Neural progenitor cell (in vitro differentiated cells): ENCODE measurements around the gene TRPM2. TPM values are rescaled to one million over a fixed set of nuclear protein-coding genes. Genes with fewer than 3 reads are reported as not detected.

ENCODE experiments used
- DNase-seq: peaks from one replicate; pipeline ENCODE4 v3.0.0-alpha.2; 2016; ENCODE audit warnings: low spot score
- H2AFZ ChIP-seq: fragments of 200-600 bp; sonication (generic); replicated peaks from 2 replicates; pipeline ENCODE4 v1.6.1; 2016; ENCODE audit warnings: antibody characterized with exemption
- H3F3A ChIP-seq: fragments of 200-600 bp; sonication (generic); 2 replicates; pipeline ENCODE4 v1.6.1; 2016; ENCODE audit warnings: antibody characterized with exemption, low read depth
- H3K27ac ChIP-seq: fragments of 200-600 bp; sonication (generic); 2 replicates; pipeline ENCODE4 v1.5.1; 2016; ENCODE audit warnings: mild to moderate bottlenecking
- H3K27me3 ChIP-seq: fragments of 200-600 bp; sonication (generic); 2 replicates; pipeline ENCODE4 v1.6.1; 2016; ENCODE audit warnings: mild to moderate bottlenecking, moderate library complexity
- H3K36me3 ChIP-seq: fragments of 200-600 bp; sonication (generic); 2 replicates; pipeline ENCODE4 v1.5.1; 2016
- H3K4me1 ChIP-seq: fragments of 200-600 bp; sonication (generic); 2 replicates; pipeline ENCODE4 v1.6.1; 2016; ENCODE audit warnings: mixed run types
- H3K4me2 ChIP-seq: fragments of 200-600 bp; sonication (generic); 2 replicates; pipeline ENCODE4 v1.6.1; 2016
- H3K4me3 ChIP-seq: fragments of 200-600 bp; sonication (generic); 2 replicates; pipeline ENCODE4 v1.5.1; 2016
- H3K79me2 ChIP-seq: fragments of 200-600 bp; sonication (generic); 2 replicates; pipeline ENCODE4 v1.6.1; 2016; ENCODE audit warnings: low read depth
- H3K9ac ChIP-seq: fragments of 200-600 bp; sonication (generic); 2 replicates; pipeline ENCODE4 v1.6.1; 2016
- H3K9me3 ChIP-seq: fragments of 200-600 bp; sonication (generic); 2 replicates; pipeline ENCODE4 v1.5.1; 2016; ENCODE audit warnings: low read depth
- H4K20me1 ChIP-seq: fragments of 200-600 bp; sonication (generic); 2 replicates; pipeline ENCODE4 v1.6.1; 2016; ENCODE audit warnings: low read depth
- H3K27ac Mint-ChIP-seq: 3 replicates; pipeline ENCODE4 v1.8.0; 2021; ENCODE audit warnings: mixed read lengths
- H3K27me3 Mint-ChIP-seq: 2 replicates; pipeline ENCODE4 v1.8.0; 2022; ENCODE audit warnings: low read depth, mild to moderate bottlenecking, inconsistent platforms, moderate library complexity, mixed read lengths; ENCODE audit not compliant: insufficient read depth
- H3K36me3 Mint-ChIP-seq: 3 replicates; pipeline ENCODE4 v1.8.0; 2021; ENCODE audit warnings: mixed read lengths
- H3K4me1 Mint-ChIP-seq: 3 replicates; pipeline ENCODE4 v1.8.0; 2021; ENCODE audit warnings: mixed read lengths
- H3K4me3 Mint-ChIP-seq: 3 replicates; pipeline ENCODE4 v1.8.0; 2021; ENCODE audit warnings: mild to moderate bottlenecking, moderate library complexity, mixed read lengths
- H3K9me3 Mint-ChIP-seq: 3 replicates; pipeline ENCODE4 v1.8.0; 2020; ENCODE audit warnings: mixed read lengths
- EZH2 ChIP-seq: fragments of 200-600 bp; sonication (generic); IDR thresholded peaks from 2 replicates; pipeline ENCODE4 v1.6.1; 2017; ENCODE audit warnings: antibody characterized with exemption, mild to moderate bottlenecking, moderate library complexity
- EZH2phosphoT487 ChIP-seq: fragments of 200-600 bp; sonication (generic); IDR thresholded peaks from 2 replicates; pipeline ENCODE4 v1.6.1; 2017; ENCODE audit warnings: antibody characterized with exemption
- total RNA-seq: library from RNA; depleted of rRNA; stranded (reverse); fragments of >200 nt; gene quantifications from 2 replicates; pipeline ENCODE4 v1.2.3, GENCODE V29; 2015; ENCODE audit warnings: low replicate concordance
- TF ChIP-seq, protein P1 (sequence below): fragments of 200-600 bp; sonication (generic); IDR thresholded peaks from 2 replicates; pipeline ENCODE4 v1.5.1; 2017; ENCODE audit warnings: antibody characterized with exemption, mild to moderate bottlenecking

Gene TRPM2
- total RNA-seq, 1 donor from 2014 or later: not detected

DNA sequence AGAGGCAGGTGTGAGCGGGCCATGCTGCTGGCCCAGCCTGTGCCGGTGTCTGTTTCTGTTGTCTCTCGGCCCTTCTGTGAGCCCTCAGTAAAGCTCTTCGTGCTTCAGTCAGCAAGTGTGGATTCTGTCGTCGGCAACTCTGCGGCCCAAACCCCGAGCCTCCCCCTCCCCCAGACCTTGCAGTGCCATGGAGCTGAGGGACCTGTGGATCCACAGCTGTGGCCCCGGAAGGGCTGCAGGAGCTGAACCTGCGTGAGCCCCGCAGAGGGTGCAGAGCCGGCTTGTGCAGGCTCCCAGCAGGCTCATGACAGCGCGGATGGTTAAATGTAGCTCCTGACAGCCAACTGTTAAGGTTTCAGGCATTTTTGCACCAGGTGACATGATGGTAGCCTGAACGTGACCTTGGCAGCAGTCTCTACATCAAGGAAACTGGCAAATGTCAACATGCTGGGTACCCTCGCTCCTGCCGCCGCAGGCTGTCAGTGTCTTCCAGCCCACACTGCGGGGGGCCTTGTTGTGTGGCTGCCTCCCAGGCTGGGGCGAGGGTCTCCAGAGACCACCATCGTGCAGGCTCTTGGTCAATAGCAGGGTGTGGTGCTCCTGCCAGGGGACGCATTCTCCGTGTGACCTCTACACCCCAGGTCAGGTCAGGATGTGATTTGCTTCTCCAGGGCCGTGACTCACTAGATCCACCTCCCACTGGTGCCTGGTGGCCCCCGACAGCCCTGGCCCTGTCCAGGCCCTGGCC lies 108.8 kb downstream of the TRPM2 start:
- Histone ChIP-seq H3K4me2 (no peak overlapping the region), H3K4me3 (no peak overlapping the region), H3K36me3 (no peaks in the 10 kb centered on the region), H3K9me3 (no peaks in the 10 kb centered on the region), H2AFZ (no peak overlapping the region), H3F3A (no peaks in the 10 kb centered on the region), H3K4me1 (no peaks in the 10 kb centered on the region), H4K20me1 (no peaks in the 10 kb centered on the region), H3K27ac (no peak overlapping the region), H3K9ac (no peak overlapping the region), H3K27me3 (no peaks in the 10 kb centered on the region), H3K79me2 (no peaks in the 10 kb centered on the region)
- no peaks in the 10 kb centered on the region for H3K9me3 Mint-ChIP-seq
- H3K36me3 Mint-ChIP-seq: no peaks in the 10 kb centered on the region
- no peak for DNase-seq
- peaks cover 11% of the 10 kb centered on the region for H3K4me1 Mint-ChIP-seq
- no peak overlapping the region for H3K4me3 Mint-ChIP-seq
- TF ChIP-seq, protein P1, sequence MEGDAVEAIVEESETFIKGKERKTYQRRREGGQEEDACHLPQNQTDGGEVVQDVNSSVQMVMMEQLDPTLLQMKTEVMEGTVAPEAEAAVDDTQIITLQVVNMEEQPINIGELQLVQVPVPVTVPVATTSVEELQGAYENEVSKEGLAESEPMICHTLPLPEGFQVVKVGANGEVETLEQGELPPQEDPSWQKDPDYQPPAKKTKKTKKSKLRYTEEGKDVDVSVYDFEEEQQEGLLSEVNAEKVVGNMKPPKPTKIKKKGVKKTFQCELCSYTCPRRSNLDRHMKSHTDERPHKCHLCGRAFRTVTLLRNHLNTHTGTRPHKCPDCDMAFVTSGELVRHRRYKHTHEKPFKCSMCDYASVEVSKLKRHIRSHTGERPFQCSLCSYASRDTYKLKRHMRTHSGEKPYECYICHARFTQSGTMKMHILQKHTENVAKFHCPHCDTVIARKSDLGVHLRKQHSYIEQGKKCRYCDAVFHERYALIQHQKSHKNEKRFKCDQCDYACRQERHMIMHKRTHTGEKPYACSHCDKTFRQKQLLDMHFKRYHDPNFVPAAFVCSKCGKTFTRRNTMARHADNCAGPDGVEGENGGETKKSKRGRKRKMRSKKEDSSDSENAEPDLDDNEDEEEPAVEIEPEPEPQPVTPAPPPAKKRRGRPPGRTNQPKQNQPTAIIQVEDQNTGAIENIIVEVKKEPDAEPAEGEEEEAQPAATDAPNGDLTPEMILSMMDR: no peak
- TF ChIP-seq EZH2phosphoT487 (no peak), EZH2 (no peak)
- peaks cover 4% of the 10 kb centered on the region for H3K27me3 Mint-ChIP-seq
- H3K27ac Mint-ChIP-seq: peak overlapping the region; percentile 62

DNA sequence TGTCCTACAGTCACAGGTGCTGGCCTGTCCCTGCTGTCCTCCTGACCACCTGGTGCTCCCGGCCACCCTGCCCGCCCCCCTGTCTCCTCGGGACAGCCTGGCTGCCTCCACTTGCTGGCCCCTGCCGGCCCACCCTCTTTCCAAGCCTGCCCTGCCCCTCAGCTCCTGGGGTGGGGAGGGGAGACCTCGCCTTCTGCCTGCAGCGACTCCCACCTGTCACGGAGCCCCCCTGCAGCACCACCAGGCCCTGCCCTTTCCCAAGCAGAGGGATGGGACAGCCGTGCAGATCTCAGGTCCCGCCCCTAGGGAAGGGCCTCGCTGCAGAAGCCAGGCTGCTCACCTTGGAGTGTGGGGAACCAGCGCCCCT lies 109.4 kb downstream of the TRPM2 start:
- Histone ChIP-seq H3K36me3 (no peaks in the 10 kb centered on the region), H3K27me3 (no peaks in the 10 kb centered on the region), H3K9me3 (no peaks in the 10 kb centered on the region), H3K4me2 (no peak overlapping the region), H3K27ac (no peak overlapping the region), H2AFZ (no peak overlapping the region), H3K9ac (no peak overlapping the region), H3F3A (no peaks in the 10 kb centered on the region), H3K79me2 (no peaks in the 10 kb centered on the region), H3K4me1 (no peaks in the 10 kb centered on the region), H4K20me1 (no peaks in the 10 kb centered on the region), H3K4me3 (no peak overlapping the region)
- Mint-ChIP-seq H3K9me3 (no peaks in the 10 kb centered on the region), H3K27ac (no peak overlapping the region), H3K27me3 (peaks cover 4% of the 10 kb centered on the region), H3K36me3 (no peaks in the 10 kb centered on the region), H3K4me1 (peaks cover 11% of the 10 kb centered on the region), H3K4me3 (no peak overlapping the region)
- DNase-seq: no peak
- TF ChIP-seq EZH2phosphoT487 (no peak), EZH2 (no peak)
- TF ChIP-seq, protein P1: no peak

DNA sequence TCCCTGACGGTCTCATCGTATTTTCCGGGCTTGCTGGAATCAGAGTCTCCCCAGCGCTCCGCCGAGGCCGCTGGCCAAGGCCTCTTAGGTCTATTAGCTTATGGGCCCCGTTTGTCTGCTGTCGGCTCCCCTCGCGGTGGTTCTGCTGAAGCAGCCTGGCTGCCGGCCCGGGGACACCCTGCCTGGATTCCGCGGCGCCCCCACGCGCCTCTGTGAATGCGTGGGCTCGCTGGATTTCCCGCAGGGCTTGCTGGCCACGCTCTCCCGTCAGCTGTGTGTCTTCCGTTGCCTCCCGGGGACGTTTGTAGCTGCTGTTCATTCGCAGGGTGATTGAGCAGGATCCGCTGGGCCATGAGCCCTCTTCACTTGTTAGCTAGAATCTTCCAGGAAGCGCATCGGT lies 110.3 kb downstream of the TRPM2 start:
- H3K27ac ChIP-seq: no peak overlapping the region
- no peaks in the 10 kb centered on the region for H3K4me1 ChIP-seq
- no peaks in the 10 kb centered on the region for H4K20me1 ChIP-seq
- Mint-ChIP-seq H3K36me3 (no peaks in the 10 kb centered on the region), H3K4me1 (peaks cover 11% of the 10 kb centered on the region), H3K9me3 (no peaks in the 10 kb centered on the region), H3K27ac (no peak overlapping the region), H3K4me3 (no peak overlapping the region), H3K27me3 (peaks cover under 1% of the 10 kb centered on the region)
- no peak overlapping the region for H2AFZ ChIP-seq
- H3K36me3 ChIP-seq: no peaks in the 10 kb centered on the region
- no peak for DNase-seq
- H3K79me2 ChIP-seq: no peaks in the 10 kb centered on the region
- no peak overlapping the region for H3K4me2 ChIP-seq
- TF ChIP-seq, protein P1: no peak
- TF ChIP-seq EZH2: no peak
- no peak for TF ChIP-seq EZH2phosphoT487
- H3K9me3 ChIP-seq: no peaks in the 10 kb centered on the region
- H3K4me3 ChIP-seq: no peak overlapping the region
- H3K9ac ChIP-seq: no peak overlapping the region
- no peaks in the 10 kb centered on the region for H3F3A ChIP-seq
- no peaks in the 10 kb centered on the region for H3K27me3 ChIP-seq
